HFFc6 (cell line): ENCODE results near the gene GSK3B. TPM values are rescaled to one million over a fixed set of nuclear protein-coding genes. Genes with fewer than 3 reads are reported as not detected.
A peak's percentile ranks its signal among the peaks of the same experiment; 100 is the strongest.

ENCODE experiments used
- DNase-seq: peaks from one replicate; pipeline ENCODE4 v3.0.0-alpha.2; 2018
- H3K27ac Mint-ChIP-seq: 2 replicates; pipeline ENCODE4 v1.8.0; 2020; ENCODE audit warnings: mild to moderate bottlenecking, mixed read lengths
- H3K27me3 Mint-ChIP-seq: 2 replicates; pipeline ENCODE4 v1.8.0; 2021; ENCODE audit warnings: mild to moderate bottlenecking, moderate library complexity, mixed read lengths; ENCODE audit not compliant: insufficient read depth
- H3K36me3 Mint-ChIP-seq: 2 replicates; pipeline ENCODE4 v1.8.0; 2021; ENCODE audit warnings: low read depth, mixed read lengths
- H3K4me1 Mint-ChIP-seq: 2 replicates; pipeline ENCODE4 v1.8.0; 2020; ENCODE audit warnings: low read depth, mixed read lengths
- H3K4me3 Mint-ChIP-seq: 2 replicates; pipeline ENCODE4 v1.8.0; 2020; ENCODE audit warnings: mild to moderate bottlenecking, moderate library complexity, mixed read lengths
- H3K9me3 Mint-ChIP-seq: 2 replicates; pipeline ENCODE4 v1.8.0; 2020; ENCODE audit warnings: mild to moderate bottlenecking, mixed read lengths
- total RNA-seq, 6 experiments: library from RNA; stranded (reverse); fragmentation: NEBNext Ultra II Directional; extraction: Animal tissue kit (Norgen Biotek cat#: 25700); gene quantifications; 2 replicates in 1 of 6; 3 replicates in 5 of 6; pipeline ENCODE4 v1.2.3, GENCODE V29; 2021
- TF ChIP-seq, protein P1 (sequence below): fragments of 200-600 bp; sonication (generic); IDR thresholded peaks from 2 replicates; pipeline ENCODE4 v1.5.0; 2021; ENCODE audit warnings: antibody characterized with exemption, mild to moderate bottlenecking

The GSK3B gene
- total RNA-seq, 6 experiments from 2014 or later, result 42.9 to 52.8 (median 49.6) TPM

DNA sequence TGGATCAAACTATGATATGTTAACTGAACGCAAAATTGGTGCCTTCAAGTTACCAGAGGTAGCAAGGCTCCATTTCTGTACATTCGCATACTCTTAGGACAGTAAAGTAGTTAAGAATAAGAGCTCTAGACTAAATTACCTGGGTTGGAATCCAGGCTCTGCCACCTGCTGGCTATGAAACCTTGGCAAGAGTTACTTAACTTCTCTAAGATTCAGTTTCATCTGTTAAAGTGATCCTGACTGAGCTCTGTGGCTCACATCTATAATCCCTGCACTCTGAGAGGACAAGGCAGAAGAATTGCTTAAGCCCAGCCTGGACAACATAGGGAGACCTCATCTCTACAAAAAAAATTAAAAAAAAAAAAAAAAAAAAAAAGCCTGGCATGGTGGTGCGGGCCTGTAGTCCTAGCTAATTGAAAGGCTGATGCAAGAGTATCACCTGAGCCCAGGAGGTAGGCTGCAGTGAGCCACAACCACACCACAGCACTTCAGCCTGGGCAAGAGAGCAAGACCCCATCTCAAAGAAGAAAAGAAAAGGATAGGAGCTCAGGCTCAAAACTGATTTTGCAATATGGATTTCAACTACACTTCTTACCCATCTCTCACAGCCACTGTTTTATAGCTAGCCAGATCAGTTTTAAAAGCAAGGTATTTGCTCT, 21.3 kb downstream of the GSK3B start:
- no peaks in the 10 kb centered on the region for H3K9me3 Mint-ChIP-seq
- peaks cover 1% of the 10 kb centered on the region; the same call in 1 of the 2 replicates for H3K27me3 Mint-ChIP-seq
- peaks cover 30% of the 10 kb centered on the region for H3K4me1 Mint-ChIP-seq
- H3K27ac Mint-ChIP-seq, result no peak overlapping the region
- H3K4me3 Mint-ChIP-seq, result no peak overlapping the region
- no peak for DNase-seq
- TF ChIP-seq, protein P1, sequence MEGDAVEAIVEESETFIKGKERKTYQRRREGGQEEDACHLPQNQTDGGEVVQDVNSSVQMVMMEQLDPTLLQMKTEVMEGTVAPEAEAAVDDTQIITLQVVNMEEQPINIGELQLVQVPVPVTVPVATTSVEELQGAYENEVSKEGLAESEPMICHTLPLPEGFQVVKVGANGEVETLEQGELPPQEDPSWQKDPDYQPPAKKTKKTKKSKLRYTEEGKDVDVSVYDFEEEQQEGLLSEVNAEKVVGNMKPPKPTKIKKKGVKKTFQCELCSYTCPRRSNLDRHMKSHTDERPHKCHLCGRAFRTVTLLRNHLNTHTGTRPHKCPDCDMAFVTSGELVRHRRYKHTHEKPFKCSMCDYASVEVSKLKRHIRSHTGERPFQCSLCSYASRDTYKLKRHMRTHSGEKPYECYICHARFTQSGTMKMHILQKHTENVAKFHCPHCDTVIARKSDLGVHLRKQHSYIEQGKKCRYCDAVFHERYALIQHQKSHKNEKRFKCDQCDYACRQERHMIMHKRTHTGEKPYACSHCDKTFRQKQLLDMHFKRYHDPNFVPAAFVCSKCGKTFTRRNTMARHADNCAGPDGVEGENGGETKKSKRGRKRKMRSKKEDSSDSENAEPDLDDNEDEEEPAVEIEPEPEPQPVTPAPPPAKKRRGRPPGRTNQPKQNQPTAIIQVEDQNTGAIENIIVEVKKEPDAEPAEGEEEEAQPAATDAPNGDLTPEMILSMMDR, result peak; percentile 17; the same call in 1 of the 2 replicates
- peaks cover 14% of the 10 kb centered on the region; the same call in 1 of the 2 replicates for H3K36me3 Mint-ChIP-seq

DNA sequence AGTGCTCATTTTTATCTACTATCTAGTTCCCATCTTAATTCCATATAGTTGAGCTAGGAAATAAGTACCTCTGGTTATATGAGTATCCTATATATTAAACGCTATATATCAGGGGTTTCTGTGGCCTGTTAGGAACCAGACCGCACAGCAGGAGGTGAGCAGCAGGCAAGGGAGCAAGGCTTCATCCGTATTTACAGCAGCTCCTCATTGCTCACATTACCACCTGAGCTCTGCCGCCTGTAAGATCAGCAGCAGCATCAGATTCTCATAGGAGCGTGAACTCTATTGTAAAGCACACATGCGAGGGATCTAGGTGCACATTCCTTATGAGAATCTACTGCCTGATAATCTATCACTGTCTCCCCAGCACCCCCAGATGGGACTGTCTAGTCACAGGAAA, 23.0 kb downstream of the GSK3B start:
- peaks cover 21% of the 10 kb centered on the region for H3K36me3 Mint-ChIP-seq
- H3K9me3 Mint-ChIP-seq, result no peaks in the 10 kb centered on the region
- no peak for DNase-seq
- TF ChIP-seq, protein P1, result no peak
- peaks cover 1% of the 10 kb centered on the region; the same call in 1 of the 2 replicates for H3K27me3 Mint-ChIP-seq
- no peak overlapping the region; the same call in 1 of the 2 replicates for H3K27ac Mint-ChIP-seq
- H3K4me1 Mint-ChIP-seq, result peaks cover 26% of the 10 kb centered on the region
- H3K4me3 Mint-ChIP-seq, result no peak overlapping the region

DNA sequence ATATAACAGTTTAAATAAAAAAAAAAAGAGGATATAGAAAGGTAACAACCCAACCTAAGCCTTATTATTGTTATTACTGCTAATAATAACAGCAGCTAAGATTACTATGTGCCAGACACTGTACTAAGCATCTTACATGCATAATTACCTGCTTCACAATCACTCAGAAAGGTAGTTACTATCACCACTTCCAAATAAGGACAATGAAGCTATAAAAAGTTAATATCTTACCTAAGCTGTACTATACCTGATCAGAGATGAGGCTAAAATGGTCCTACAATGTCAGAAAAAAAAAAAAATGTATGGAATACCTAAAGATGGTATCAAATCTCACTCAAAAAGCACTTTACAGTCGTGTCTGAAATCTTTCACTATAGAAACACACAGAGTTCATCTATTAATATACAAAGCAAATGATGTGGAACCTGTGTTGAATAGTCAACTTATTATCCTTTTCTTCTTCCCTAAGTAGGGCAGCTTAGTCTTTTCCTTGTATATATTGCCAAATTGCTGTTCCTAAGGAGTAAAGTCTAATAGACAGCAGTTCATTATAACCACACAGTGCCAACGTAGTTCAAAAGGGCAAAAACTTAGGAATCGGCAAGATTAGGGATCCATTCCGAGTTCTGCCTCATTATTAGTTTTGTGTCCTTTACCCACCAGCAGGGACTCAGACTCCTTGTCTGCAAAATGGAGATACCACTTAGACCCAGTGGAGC, 23.8 kb downstream of the GSK3B start:
- TF ChIP-seq, protein P1, result no peak
- Mint-ChIP-seq H3K4me1 (peaks cover 19% of the 10 kb centered on the region), H3K27me3 (peaks cover 1% of the 10 kb centered on the region; the same call in 1 of the 2 replicates), H3K9me3 (no peaks in the 10 kb centered on the region; the same call in 1 of the 2 replicates), H3K27ac (no peak overlapping the region), H3K4me3 (no peak overlapping the region), H3K36me3 (peaks cover 19% of the 10 kb centered on the region)
- no peak for DNase-seq

DNA sequence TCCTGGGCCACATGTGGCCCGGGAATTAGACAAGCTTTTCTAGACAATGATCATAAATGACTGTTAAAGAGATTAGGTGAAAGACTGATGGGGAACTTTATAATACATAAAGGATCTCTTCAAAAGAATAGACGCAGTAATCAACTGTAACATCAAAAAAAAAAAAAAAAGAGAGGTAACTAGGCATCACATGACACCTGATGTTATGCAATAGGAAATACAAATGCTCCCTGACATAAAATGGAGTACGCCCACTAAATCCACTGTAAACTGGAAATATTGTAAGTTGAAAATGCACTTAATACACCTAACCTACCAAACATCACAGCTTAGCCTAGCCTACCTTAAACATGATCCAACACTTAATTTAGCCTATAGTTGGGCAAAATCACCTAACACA, 27.2 kb downstream of the GSK3B start:
- Mint-ChIP-seq H3K27me3 (no peaks in the 10 kb centered on the region), H3K9me3 (peaks cover 5% of the 10 kb centered on the region), H3K27ac (no peak overlapping the region), H3K4me3 (no peak overlapping the region), H3K4me1 (peaks cover 21% of the 10 kb centered on the region), H3K36me3 (peaks cover 20% of the 10 kb centered on the region)
- TF ChIP-seq, protein P1, result no peak
- DNase-seq, result no peak

DNA sequence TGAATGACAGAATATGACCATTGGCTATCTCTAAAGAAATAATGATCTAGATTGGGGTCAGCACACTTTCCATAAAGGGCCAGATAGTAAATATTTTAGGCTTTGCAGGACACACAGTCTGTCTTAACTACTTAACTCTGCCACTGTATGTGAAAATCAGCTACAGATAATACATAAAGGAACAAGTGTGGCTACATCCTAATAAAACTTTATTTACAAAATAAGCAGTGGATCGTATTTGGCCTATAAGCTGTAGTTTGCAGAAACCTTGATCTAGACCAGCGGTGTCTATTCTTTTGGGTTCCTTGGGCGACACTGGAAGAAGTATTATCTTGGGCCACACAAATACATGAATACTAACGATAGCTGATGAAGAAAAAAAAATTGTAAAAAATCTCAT, 27.6 kb downstream of the GSK3B start:
- Mint-ChIP-seq H3K9me3 (peaks cover 5% of the 10 kb centered on the region), H3K4me3 (no peak overlapping the region), H3K36me3 (peaks cover 20% of the 10 kb centered on the region), H3K4me1 (peaks cover 17% of the 10 kb centered on the region), H3K27ac (no peak overlapping the region), H3K27me3 (no peaks in the 10 kb centered on the region)
- TF ChIP-seq, protein P1, result no peak
- no peak for DNase-seq
